ENCODE results near the gene KBTBD4.
A peak's percentile ranks its signal among the peaks of the same experiment; 100 is the strongest.

The KBTBD4 gene

GRCh38 chr11:47523490-47524225, 55.1 kb downstream of the KBTBD4 start:
- DNase-seq: peak; percentile 85 to 90 (median 85)
